GM21786 (cell line): Measurements from ENCODE around the gene BFAR.
"Not testable (repeated sequence)": the region's sequence is repeated elsewhere in the genome, so short reads cannot be mapped to it uniquely, and the experiment has no call there.

ENCODE experiments used
- ATAC-seq: cut with Tn5 transposase; IDR thresholded peaks from one replicate; pipeline ENCODE4 v1.9.1; 2021; ENCODE audit not compliant: unreplicated experiment

The BFAR gene

GRCh38 chr16:14632693-14633569, at the start of gene BFAR:
TSS of gene BFAR (plus strand) at chr16:14632951. CDS start at chr16:14644347, 11,396 bp downstream.
- peak; percentile 83 for ATAC-seq

GRCh38 chr16:14585287-14585686, 47.5 kb upstream of the BFAR start:
- ATAC-seq: no peak

GRCh38 chr16:14586637-14587305, 46.0 kb upstream of the BFAR start:
- no peak for ATAC-seq

GRCh38 chr16:14600164-14600563, 32.6 kb upstream of the BFAR start:
- ATAC-seq: no peak

- ATAC-seq: no peak
Measured at GRCh38 chr16:14602443-14602963, 30.2 kb upstream of the BFAR start.

GRCh38 chr16:14606102-14606501, 26.6 kb upstream of the BFAR start:
- no peak for ATAC-seq

GRCh38 chr16:14608111-14608566, 24.6 kb upstream of the BFAR start:
- no peak for ATAC-seq

- no peak for ATAC-seq
Measured at GRCh38 chr16:14608604-14609003, 24.1 kb upstream of the BFAR start.

- ATAC-seq: no peak
Measured at GRCh38 chr16:14609716-14610115, 23.0 kb upstream of the BFAR start.

GRCh38 chr16:14611660-14612059, 21.1 kb upstream of the BFAR start:
- ATAC-seq: no peak

- ATAC-seq: no peak
Measured at GRCh38 chr16:14613991-14614390, 18.8 kb upstream of the BFAR start.

- no peak for ATAC-seq
Measured at GRCh38 chr16:14616280-14616679, 16.5 kb upstream of the BFAR start.

- ATAC-seq: no peak
Measured at GRCh38 chr16:14618566-14618965, 14.2 kb upstream of the BFAR start.

- ATAC-seq: no peak
Measured at GRCh38 chr16:14627078-14627477, 5.7 kb upstream of the BFAR start.

GRCh38 chr16:14628806-14629611, 3.7 kb upstream of the BFAR start:
- ATAC-seq: no peak

GRCh38 chr16:14629612-14629918, 3.2 kb upstream of the BFAR start:
- ATAC-seq: no peak

- ATAC-seq: peak; percentile 48
Measured at GRCh38 chr16:14629919-14630619, 2.7 kb upstream of the BFAR start, which contains the start of gene PARN. TSS of gene PARN (minus strand) at chr16:14630260. CDS start at chr16:14630125, 135 bp downstream.

- not testable (repeated sequence) for ATAC-seq
Measured at GRCh38 chr16:14630620-14631330, 2.0 kb upstream of the BFAR start.

- ATAC-seq: no peak
Measured at GRCh38 chr16:14634389-14634725, 1.6 kb downstream of the BFAR start.
